GM23338 (cell line): ENCODE results near the gene GPR171. TPM values are rescaled to one million over a fixed set of nuclear protein-coding genes. Genes with fewer than 3 reads are reported as not detected.

Experiments
- ATAC-seq: fragments of 200-7000 bp; cut with Tn5 transposase; 3 replicates; pipeline ENCODE4 v1.9.1; 2020
- DNase-seq: peaks from one replicate; pipeline ENCODE4 v3.0.0-alpha.2; 2015; ENCODE audit warnings: low spot score
- H2AFZ ChIP-seq: fragments of 200-600 bp; sonication (generic); 2 replicates; pipeline ENCODE4 v1.8.0; 2016; ENCODE audit warnings: antibody characterized with exemption, mild to moderate bottlenecking, moderate library complexity
- H3F3A ChIP-seq: fragments of 200-600 bp; sonication (generic); replicated peaks from 2 replicates; pipeline ENCODE4 v1.8.0; 2017; ENCODE audit warnings: antibody characterized with exemption, mixed run types, low read depth
- H3K27ac ChIP-seq: fragments of 200-600 bp; sonication (generic); 2 replicates; pipeline ENCODE4 v1.6.1; 2016; ENCODE audit warnings: low read depth
- H3K27me3 ChIP-seq: fragments of 200-600 bp; sonication (generic); 2 replicates; pipeline ENCODE4 v1.8.0; 2016; ENCODE audit warnings: mild to moderate bottlenecking, mixed run types, moderate library complexity; ENCODE audit not compliant: insufficient read depth
- H3K36me3 ChIP-seq: fragments of 200-600 bp; sonication (generic); 2 replicates; pipeline ENCODE4 v1.8.0; 2016; ENCODE audit warnings: mild to moderate bottlenecking; ENCODE audit not compliant: insufficient read depth
- H3K4me1 ChIP-seq: fragments of 200-600 bp; sonication (generic); 2 replicates; pipeline ENCODE4 v1.8.0; 2016; ENCODE audit warnings: mild to moderate bottlenecking, moderate library complexity; ENCODE audit not compliant: insufficient read depth
- H3K4me2 ChIP-seq: fragments of 200-600 bp; sonication (generic); 2 replicates; pipeline ENCODE4 v1.7.1; 2017; ENCODE audit warnings: mixed run types
- H3K4me3 ChIP-seq: fragments of 200-600 bp; sonication (generic); 2 replicates; pipeline ENCODE4 v1.6.1; 2016; ENCODE audit warnings: mixed run types
- H3K79me2 ChIP-seq: fragments of 200-600 bp; sonication (generic); replicated peaks from 2 replicates; pipeline ENCODE4 v1.8.0; 2017; ENCODE audit warnings: mild to moderate bottlenecking; ENCODE audit not compliant: insufficient read depth
- H3K9me2 ChIP-seq: fragments of 200-600 bp; sonication (generic); 2 replicates; pipeline ENCODE4 v1.8.0; 2017; ENCODE audit not compliant: insufficient read depth
- H4K20me1 ChIP-seq: fragments of 200-600 bp; sonication (generic); replicated peaks from 2 replicates; pipeline ENCODE4 v1.8.0; 2017; ENCODE audit warnings: mild to moderate bottlenecking; ENCODE audit not compliant: insufficient read depth
- H3K27ac Mint-ChIP-seq: 2 replicates; pipeline ENCODE4 v1.8.0; 2020; ENCODE audit warnings: inconsistent platforms, mild to moderate bottlenecking, moderate library complexity, mixed read lengths
- H3K27me3 Mint-ChIP-seq: 3 replicates; pipeline ENCODE4 v1.8.0; 2022; ENCODE audit warnings: low read depth, mild to moderate bottlenecking, moderate library complexity, mixed read lengths, inconsistent platforms; ENCODE audit not compliant: insufficient read depth, poor library complexity
- H3K36me3 Mint-ChIP-seq: 3 replicates; pipeline ENCODE4 v1.8.0; 2021; ENCODE audit warnings: low read depth, mild to moderate bottlenecking, inconsistent platforms, moderate library complexity, mixed read lengths
- H3K4me1 Mint-ChIP-seq: 3 replicates; pipeline ENCODE4 v1.8.0; 2020; ENCODE audit warnings: mild to moderate bottlenecking, inconsistent platforms, mixed read lengths
- H3K4me3 Mint-ChIP-seq: 3 replicates; pipeline ENCODE4 v1.8.0; 2021; ENCODE audit warnings: moderate library complexity, mild to moderate bottlenecking, inconsistent platforms, mixed read lengths
- H3K9me3 Mint-ChIP-seq: 3 replicates; pipeline ENCODE4 v1.8.0; 2020; ENCODE audit warnings: moderate library complexity, mild to moderate bottlenecking, inconsistent platforms, mixed read lengths
- CREB1 ChIP-seq: fragments of 250-450 bp; sonication (Bioruptor Pico); IDR thresholded peaks from 2 replicates; pipeline ENCODE4 v1.5.0; 2020; ENCODE audit warnings: low read depth, mild to moderate bottlenecking, moderate library complexity
- REST ChIP-seq: IDR thresholded peaks from one replicate; pipeline ENCODE4 v1.6.1; 2018; ENCODE audit warnings: antibody characterized with exemption; ENCODE audit not compliant: unreplicated experiment
- ZNF114 ChIP-seq: fragments of 250-450 bp; sonication (Bioruptor Pico); IDR thresholded peaks from 2 replicates; pipeline ENCODE4 v1.5.0; 2020; ENCODE audit warnings: mild to moderate bottlenecking, moderate library complexity
- ZNF462 ChIP-seq: fragments of 250-450 bp; sonication (Bioruptor Pico); IDR thresholded peaks from 2 replicates; pipeline ENCODE4 v1.5.0; 2020; ENCODE audit warnings: mild to moderate bottlenecking, moderate library complexity
- polyA plus RNA-seq: library from polyadenylated mRNA; unstranded; fragments of >200 nt; fragmentation: Nextera tagmentation; extraction: Ambion mirVana; gene quantifications from 2 replicates; pipeline ENCODE4 v1.2.1, GENCODE V29; 2016
- total RNA-seq: library from RNA; depleted of rRNA; stranded (reverse); fragments of >200 nt; shearing (Covaris generic); gene quantifications from 2 replicates; pipeline ENCODE4 v1.2.3, GENCODE V29; 2014
- TF ChIP-seq, protein P1 (sequence below), 2 experiments: fragments of 200-600 bp in 1 of 2; sonication (generic) in 1 of 2; conservative IDR thresholded peaks; 2 replicates each; pipeline versions ENCODE4 v1.5.1 to v1.6.1; 2016 to 2017; ENCODE audit warnings: antibody characterized with exemption in 2 of 2, low read depth in 2 of 2, mild to moderate bottlenecking in 2 of 2, moderate library complexity in 1 of 2

The GPR171 gene
- total and polyA plus RNA-seq, 2 experiments from 2014 or later, result 3.4 TPM; not detected in 1

DNA sequence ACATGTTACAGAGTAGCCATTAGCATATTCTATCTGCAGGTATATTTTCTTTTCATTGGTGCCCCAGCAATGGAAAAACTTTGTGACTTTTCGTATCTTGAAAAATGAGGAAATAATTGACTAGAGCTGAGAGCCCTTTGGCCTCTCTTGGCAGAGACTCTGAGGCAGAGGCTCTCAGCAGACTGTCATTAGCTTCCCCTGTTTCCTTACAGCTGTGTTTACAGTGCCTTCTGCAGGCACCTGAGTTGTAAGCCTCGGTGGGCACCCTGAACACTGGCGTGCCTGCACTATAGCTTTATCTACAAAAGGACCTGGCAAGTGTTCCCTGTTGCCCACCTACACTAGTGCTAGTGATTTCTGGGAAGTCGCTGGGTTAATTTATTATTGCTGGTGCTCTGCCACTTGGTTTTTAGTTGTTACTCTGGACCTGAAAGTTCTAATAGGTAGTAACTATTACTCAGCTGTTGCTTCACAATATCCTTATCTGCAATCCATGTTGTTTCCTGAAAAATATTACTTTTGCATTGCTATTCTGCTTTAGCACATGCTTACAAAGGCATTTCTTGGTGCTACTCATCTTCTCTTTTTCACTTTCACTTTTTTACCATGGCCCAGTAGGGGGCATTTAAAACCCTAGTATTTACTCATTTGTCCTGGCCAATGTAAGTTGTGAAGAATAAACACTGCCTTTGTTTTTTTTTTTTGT, 7.8 kb upstream of the GPR171 start:
- peak; percentile 31 for DNase-seq
- ATAC-seq, result peak; percentile 70
- Histone ChIP-seq H3K4me2 (no peak overlapping the region), H3K9me2 (no peaks in the 10 kb centered on the region), H3K79me2 (no peaks in the 10 kb centered on the region), H3K27me3 (no peaks in the 10 kb centered on the region), H3K27ac (no peak overlapping the region), H3K4me3 (no peak overlapping the region), H2AFZ (no peak overlapping the region), H3K36me3 (no peaks in the 10 kb centered on the region), H3F3A (no peaks in the 10 kb centered on the region), H3K4me1 (no peaks in the 10 kb centered on the region), H4K20me1 (no peaks in the 10 kb centered on the region)
- H3K4me1 Mint-ChIP-seq, result peaks cover 22% of the 10 kb centered on the region
- no peak overlapping the region for H3K4me3 Mint-ChIP-seq
- H3K27me3 Mint-ChIP-seq, result peaks cover 3% of the 10 kb centered on the region
- no peaks in the 10 kb centered on the region for H3K36me3 Mint-ChIP-seq
- no peak overlapping the region for H3K27ac Mint-ChIP-seq
- TF ChIP-seq ZNF462, result no peak
- TF ChIP-seq, protein P1, sequence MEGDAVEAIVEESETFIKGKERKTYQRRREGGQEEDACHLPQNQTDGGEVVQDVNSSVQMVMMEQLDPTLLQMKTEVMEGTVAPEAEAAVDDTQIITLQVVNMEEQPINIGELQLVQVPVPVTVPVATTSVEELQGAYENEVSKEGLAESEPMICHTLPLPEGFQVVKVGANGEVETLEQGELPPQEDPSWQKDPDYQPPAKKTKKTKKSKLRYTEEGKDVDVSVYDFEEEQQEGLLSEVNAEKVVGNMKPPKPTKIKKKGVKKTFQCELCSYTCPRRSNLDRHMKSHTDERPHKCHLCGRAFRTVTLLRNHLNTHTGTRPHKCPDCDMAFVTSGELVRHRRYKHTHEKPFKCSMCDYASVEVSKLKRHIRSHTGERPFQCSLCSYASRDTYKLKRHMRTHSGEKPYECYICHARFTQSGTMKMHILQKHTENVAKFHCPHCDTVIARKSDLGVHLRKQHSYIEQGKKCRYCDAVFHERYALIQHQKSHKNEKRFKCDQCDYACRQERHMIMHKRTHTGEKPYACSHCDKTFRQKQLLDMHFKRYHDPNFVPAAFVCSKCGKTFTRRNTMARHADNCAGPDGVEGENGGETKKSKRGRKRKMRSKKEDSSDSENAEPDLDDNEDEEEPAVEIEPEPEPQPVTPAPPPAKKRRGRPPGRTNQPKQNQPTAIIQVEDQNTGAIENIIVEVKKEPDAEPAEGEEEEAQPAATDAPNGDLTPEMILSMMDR (conservative IDR thresholded peaks at IDR 0.05; ENCODE audit: low read depth in 2 of 2), result 0 out of 4 replicates have a peak, but pooled peaks of 1 of the 2 experiments have one; percentile 9
- H3K9me3 Mint-ChIP-seq, result no peaks in the 10 kb centered on the region

DNA sequence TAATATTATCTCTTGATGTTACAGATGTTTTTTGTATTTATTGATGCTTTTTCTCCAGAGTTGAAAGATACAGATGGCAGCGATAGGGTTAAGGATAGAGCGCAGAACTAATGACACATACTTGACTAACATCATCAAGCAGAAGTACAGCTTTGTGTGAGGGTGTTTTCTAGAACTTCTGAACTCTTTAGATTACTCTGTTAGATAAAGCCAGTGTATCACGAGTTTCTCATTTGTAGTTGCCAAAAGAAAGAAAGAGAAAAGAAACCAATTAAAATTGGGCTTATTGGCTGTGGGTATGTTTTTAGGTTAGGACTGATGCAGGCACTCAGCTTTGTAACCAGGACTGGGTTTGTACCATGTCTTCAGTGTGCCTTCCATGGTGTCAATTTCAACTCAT, 6.6 kb upstream of the GPR171 start:
- Mint-ChIP-seq H3K27me3 (peaks cover 3% of the 10 kb centered on the region), H3K36me3 (no peaks in the 10 kb centered on the region), H3K4me3 (no peak overlapping the region), H3K4me1 (peaks cover 27% of the 10 kb centered on the region), H3K27ac (peak overlapping the region; percentile 42), H3K9me3 (no peaks in the 10 kb centered on the region)
- ATAC-seq (no peak), DNase-seq (no peak)
- Histone ChIP-seq H3K4me1 (peaks cover 4% of the 10 kb centered on the region; the same call in 1 of the 2 replicates), H3K27ac (no peak overlapping the region), H3K27me3 (no peaks in the 10 kb centered on the region), H2AFZ (no peak overlapping the region), H3K36me3 (no peaks in the 10 kb centered on the region), H3K9me2 (no peaks in the 10 kb centered on the region), H3K4me2 (no peak overlapping the region), H4K20me1 (no peaks in the 10 kb centered on the region), H3K79me2 (no peaks in the 10 kb centered on the region), H3F3A (no peaks in the 10 kb centered on the region), H3K4me3 (no peak overlapping the region)
- TF ChIP-seq CREB1 (CRISPR knock-in tag) (no peak), REST (no peak), ZNF114 (CRISPR knock-in tag) (no peak)
- TF ChIP-seq, protein P1 (conservative IDR thresholded peaks at IDR 0.05; ENCODE audit: low read depth in 2 of 2), result no peak
